Measurements from ENCODE around the gene SNX25.
A peak's percentile ranks its signal among the peaks of the same experiment; 100 is the strongest.

The SNX25 gene

DNA sequence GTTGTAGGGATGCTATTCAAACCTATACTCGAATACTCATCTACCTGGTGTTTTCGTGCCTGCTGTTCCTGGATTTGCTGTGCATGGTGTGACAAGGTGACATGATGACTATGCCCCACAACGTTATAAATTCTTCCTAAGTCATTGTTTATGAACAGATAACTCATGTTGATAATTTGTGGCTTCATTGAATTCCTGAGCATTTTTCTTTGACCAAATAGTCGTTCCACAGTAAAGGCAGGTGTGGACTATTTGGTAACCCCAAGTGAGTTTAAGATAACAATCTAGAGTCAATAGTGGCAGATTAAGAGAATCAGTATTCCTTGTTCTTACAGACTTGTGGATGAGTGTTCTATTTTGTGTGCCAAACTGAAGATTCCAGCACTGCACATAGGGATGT, 59.9 kb downstream of the SNX25 start:
- TF ChIP-seq POLR2A (IDR thresholded peaks at IDR 0.05; ENCODE audit: low read depth, low read length) (no peak), PAX5 (IDR thresholded peaks at IDR 0.05; ENCODE audit: insufficient read depth, low read length, severe bottlenecking) (no peak), POLR2AphosphoS5 (IDR thresholded peaks at IDR 0.05; ENCODE audit: low read depth, low read length) (no peak), POU2F2 (IDR thresholded peaks at IDR 0.05; ENCODE audit: low read depth, low read length) (no peak), TAF1 (IDR thresholded peaks at IDR 0.05; ENCODE audit: low read depth, low read length) (no peak), SPI1 (IDR thresholded peaks at IDR 0.05; ENCODE audit: low read depth, low read length) (no peak)
- no peak for DNase-seq (ENCODE audit: insufficient read length, low spot score)
- peak; percentile 5 for FAIRE-seq

DNA sequence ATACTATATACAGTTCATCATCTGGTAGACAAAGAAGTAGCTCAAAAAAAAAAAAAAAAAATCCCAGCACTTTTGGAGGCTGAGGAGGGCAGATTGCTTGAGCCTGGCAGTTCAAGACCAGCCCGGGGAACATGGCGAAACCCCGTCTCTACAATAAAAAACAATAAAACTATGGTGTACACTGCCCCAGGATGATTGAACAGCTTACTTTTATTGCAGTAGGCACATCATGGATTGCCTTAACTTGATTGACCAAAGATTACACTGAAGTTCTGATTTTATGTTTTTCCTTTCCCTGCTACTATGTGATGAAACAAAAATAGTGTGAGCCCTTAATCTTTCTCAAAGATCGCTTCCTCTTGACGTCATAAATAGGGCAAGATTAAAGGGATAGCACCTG, 60.6 kb downstream of the SNX25 start:
- no peak for DNase-seq (ENCODE audit: insufficient read length, low spot score)
- FAIRE-seq, result peak; percentile 20
- TF ChIP-seq POU2F2 (IDR thresholded peaks at IDR 0.05; ENCODE audit: low read depth, low read length) (no peak), POLR2A (IDR thresholded peaks at IDR 0.05; ENCODE audit: low read depth, low read length) (no peak), POLR2AphosphoS5 (IDR thresholded peaks at IDR 0.05; ENCODE audit: low read depth, low read length) (no peak), PAX5 (IDR thresholded peaks at IDR 0.05; ENCODE audit: insufficient read depth, low read length, severe bottlenecking) (no peak), TAF1 (IDR thresholded peaks at IDR 0.05; ENCODE audit: low read depth, low read length) (no peak), SPI1 (IDR thresholded peaks at IDR 0.05; ENCODE audit: low read depth, low read length) (no peak)

DNA sequence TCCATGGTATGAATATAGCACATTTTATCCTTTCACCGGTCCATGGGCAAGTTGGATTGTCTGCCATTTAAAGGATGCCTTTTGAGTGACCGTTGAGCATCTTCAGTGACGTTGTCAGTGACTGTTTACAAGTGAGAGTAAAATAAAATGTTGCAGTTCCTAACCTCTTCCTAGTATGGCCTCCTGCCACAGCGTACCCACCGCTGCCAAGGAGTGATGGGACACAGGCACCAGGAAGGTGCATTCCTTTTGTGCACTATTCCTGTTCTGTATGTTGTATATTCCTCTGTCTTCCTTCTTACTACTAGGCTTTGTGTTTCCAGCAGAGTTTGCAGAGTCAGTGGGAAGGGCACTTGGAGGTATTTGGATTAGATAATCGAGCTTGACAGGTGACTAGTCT, 61.5 kb downstream of the SNX25 start:
- FAIRE-seq (peak; percentile 61), DNase-seq (ENCODE audit: insufficient read length, low spot score) (no peak)
- TF ChIP-seq SPI1 (IDR thresholded peaks at IDR 0.05; ENCODE audit: low read depth, low read length) (no peak), TAF1 (IDR thresholded peaks at IDR 0.05; ENCODE audit: low read depth, low read length) (no peak), POLR2AphosphoS5 (IDR thresholded peaks at IDR 0.05; ENCODE audit: low read depth, low read length) (no peak), PAX5 (IDR thresholded peaks at IDR 0.05; ENCODE audit: insufficient read depth, low read length, severe bottlenecking) (no peak)

DNA sequence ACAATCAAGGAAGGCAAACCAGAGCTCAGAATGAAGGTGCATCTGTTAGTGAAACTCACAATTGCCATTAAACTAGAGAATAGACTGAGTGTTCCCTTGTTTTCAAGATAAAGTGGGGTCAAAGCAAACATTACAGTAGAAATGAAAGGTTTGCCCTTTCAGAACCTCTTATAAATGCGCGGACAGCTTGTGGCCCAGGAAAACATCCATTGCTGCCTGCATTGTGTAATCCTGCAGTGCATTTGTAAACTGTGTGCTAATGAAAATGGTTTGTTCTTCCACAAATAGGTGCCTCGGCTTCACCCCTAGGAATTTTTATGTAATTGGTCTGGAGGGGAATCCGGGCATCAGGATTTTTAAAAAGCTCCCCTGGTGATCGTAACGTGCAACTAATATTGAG, 62.8 kb downstream of the SNX25 start:
- DNase-seq (ENCODE audit: insufficient read length, low spot score), result no peak
- TF ChIP-seq PAX5 (IDR thresholded peaks at IDR 0.05; ENCODE audit: insufficient read depth, low read length, severe bottlenecking) (no peak), TAF1 (IDR thresholded peaks at IDR 0.05; ENCODE audit: low read depth, low read length) (no peak), SPI1 (IDR thresholded peaks at IDR 0.05; ENCODE audit: low read depth, low read length) (no peak), POU2F2 (IDR thresholded peaks at IDR 0.05; ENCODE audit: low read depth, low read length) (no peak), POLR2AphosphoS5 (IDR thresholded peaks at IDR 0.05; ENCODE audit: low read depth, low read length) (no peak), POLR2A (IDR thresholded peaks at IDR 0.05; ENCODE audit: low read depth, low read length) (no peak)
- FAIRE-seq, result no peak

DNA sequence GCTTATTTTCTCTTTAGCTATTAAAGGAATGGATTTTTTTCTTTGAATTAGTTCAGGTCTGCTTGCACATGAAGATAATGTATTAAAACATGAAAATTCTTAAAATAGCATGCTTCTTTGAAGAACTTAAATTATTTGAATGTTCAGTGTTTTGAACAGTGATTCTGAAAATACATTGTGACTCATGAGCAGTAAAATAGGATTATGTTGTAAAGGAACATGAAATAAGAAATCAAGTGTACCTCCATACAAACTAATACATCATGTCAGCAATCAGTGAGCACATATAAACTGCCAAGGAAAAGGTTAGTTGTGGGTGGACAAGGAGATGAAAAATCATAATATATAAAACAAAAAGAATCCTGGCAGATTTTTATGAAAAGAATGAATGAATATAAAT, 66.1 kb downstream of the SNX25 start:
- FAIRE-seq, result peak; percentile 28
- TF ChIP-seq POU2F2 (IDR thresholded peaks at IDR 0.05; ENCODE audit: low read depth, low read length), result no peak
- no peak for TF ChIP-seq POLR2AphosphoS5 (IDR thresholded peaks at IDR 0.05; ENCODE audit: low read depth, low read length)
- no peak for TF ChIP-seq POLR2A (IDR thresholded peaks at IDR 0.05; ENCODE audit: low read depth, low read length)
- TF ChIP-seq PAX5 (IDR thresholded peaks at IDR 0.05; ENCODE audit: insufficient read depth, low read length, severe bottlenecking), result no peak
- TF ChIP-seq SPI1 (IDR thresholded peaks at IDR 0.05; ENCODE audit: low read depth, low read length), result no peak
- no peak for TF ChIP-seq TAF1 (IDR thresholded peaks at IDR 0.05; ENCODE audit: low read depth, low read length)
- no peak for DNase-seq (ENCODE audit: insufficient read length, low spot score)

DNA sequence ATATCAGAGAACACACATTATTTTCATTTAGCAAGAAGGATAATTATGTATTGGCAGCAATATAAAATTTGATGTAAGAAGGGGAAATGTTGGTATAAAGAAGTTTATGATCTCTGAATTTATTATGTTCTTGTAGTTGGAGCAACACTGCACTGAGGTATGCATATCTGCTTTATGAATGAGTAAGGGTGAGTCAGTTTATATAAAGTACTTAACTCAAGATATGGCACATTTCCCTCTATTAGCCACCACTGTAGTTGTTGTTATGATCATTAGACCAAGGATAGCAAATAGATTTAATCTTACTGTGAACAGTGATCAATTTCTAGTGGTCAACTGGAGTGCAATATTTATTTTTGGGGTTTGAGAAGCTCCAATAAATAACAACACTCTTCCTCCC, 66.6 kb downstream of the SNX25 start:
- FAIRE-seq (no peak), DNase-seq (ENCODE audit: insufficient read length, low spot score) (no peak)
- no peak for TF ChIP-seq PAX5 (IDR thresholded peaks at IDR 0.05; ENCODE audit: insufficient read depth, low read length, severe bottlenecking)
- no peak for TF ChIP-seq POU2F2 (IDR thresholded peaks at IDR 0.05; ENCODE audit: low read depth, low read length)
- TF ChIP-seq TAF1 (IDR thresholded peaks at IDR 0.05; ENCODE audit: low read depth, low read length), result no peak
- no peak for TF ChIP-seq POLR2A (IDR thresholded peaks at IDR 0.05; ENCODE audit: low read depth, low read length)
- TF ChIP-seq SPI1 (IDR thresholded peaks at IDR 0.05; ENCODE audit: low read depth, low read length), result no peak
- no peak for TF ChIP-seq POLR2AphosphoS5 (IDR thresholded peaks at IDR 0.05; ENCODE audit: low read depth, low read length)

DNA sequence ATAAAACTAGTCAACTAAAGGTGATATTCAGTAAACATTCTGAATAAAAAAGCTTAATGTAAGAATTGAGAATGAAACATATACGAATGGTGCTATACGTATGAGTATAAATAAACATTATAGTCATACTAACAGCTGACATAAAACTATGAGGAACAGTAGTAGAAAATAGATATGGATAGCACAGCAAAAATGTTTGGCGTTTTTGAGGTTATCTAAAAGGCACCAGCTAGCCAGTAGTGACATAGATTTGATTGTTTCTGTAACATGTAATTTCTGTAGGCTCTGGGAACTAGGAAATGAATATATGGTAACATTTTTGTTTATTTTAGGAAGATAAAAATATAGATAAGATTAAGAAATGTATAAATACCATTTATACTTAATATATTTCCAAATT, 69.3 kb downstream of the SNX25 start:
- no peak for DNase-seq (ENCODE audit: insufficient read length, low spot score)
- FAIRE-seq, result no peak
- TF ChIP-seq TAF1 (IDR thresholded peaks at IDR 0.05; ENCODE audit: low read depth, low read length) (no peak), POLR2AphosphoS5 (IDR thresholded peaks at IDR 0.05; ENCODE audit: low read depth, low read length) (no peak), PAX5 (IDR thresholded peaks at IDR 0.05; ENCODE audit: insufficient read depth, low read length, severe bottlenecking) (no peak), SPI1 (IDR thresholded peaks at IDR 0.05; ENCODE audit: low read depth, low read length) (no peak), POLR2A (IDR thresholded peaks at IDR 0.05; ENCODE audit: low read depth, low read length) (no peak), POU2F2 (IDR thresholded peaks at IDR 0.05; ENCODE audit: low read depth, low read length) (no peak)

DNA sequence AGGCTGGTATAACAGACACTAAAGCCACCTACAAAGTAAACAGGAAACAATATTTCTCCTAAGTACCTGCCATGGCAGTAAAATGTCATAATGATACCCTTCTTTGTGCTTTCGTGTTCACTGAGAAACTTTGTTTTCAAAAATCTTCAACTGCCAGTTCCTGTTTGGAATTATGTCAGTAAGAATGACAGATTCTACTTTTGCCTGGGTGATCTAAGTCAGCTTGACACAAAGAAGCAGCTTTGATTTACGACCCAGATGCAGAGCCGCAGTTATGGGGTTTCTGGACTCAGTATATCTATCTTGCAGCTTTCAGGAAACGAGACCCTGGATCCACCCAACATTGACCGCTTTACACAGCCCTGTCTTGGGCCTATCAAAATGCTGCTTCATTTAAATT, 71.2 kb downstream of the SNX25 start:
- DNase-seq (ENCODE audit: insufficient read length, low spot score), result no peak
- FAIRE-seq, result peak; percentile 38
- TF ChIP-seq POU2F2 (IDR thresholded peaks at IDR 0.05; ENCODE audit: low read depth, low read length) (no peak), SPI1 (IDR thresholded peaks at IDR 0.05; ENCODE audit: low read depth, low read length) (0 out of 2 replicates have a peak, but pooled peaks have one; percentile 5)

DNA sequence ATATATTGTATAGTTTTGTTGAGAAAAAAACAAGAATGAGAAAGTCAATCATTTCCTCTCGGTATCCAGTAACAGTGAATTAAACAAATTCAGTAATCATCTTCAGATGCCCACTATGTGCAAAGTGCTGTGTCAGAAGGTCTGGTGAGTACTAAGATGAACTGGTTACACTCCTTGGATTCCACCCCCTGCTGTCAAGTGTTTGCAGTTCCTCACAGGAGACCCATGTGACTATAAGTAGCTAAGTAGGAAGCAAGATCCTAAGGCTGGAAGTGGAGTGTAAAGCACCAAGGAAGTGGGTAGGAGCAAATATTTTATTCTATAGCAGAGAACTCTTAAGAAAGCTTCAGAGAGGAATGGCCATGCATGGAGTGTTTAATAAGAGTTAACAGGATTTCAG, 73.6 kb downstream of the SNX25 start:
- DNase-seq (ENCODE audit: insufficient read length, low spot score) (no peak), FAIRE-seq (peak; percentile 26)
- no peak for TF ChIP-seq POLR2A (IDR thresholded peaks at IDR 0.05; ENCODE audit: low read depth, low read length)
- no peak for TF ChIP-seq SPI1 (IDR thresholded peaks at IDR 0.05; ENCODE audit: low read depth, low read length)
- TF ChIP-seq POLR2AphosphoS5 (IDR thresholded peaks at IDR 0.05; ENCODE audit: low read depth, low read length), result no peak
- no peak for TF ChIP-seq PAX5 (IDR thresholded peaks at IDR 0.05; ENCODE audit: insufficient read depth, low read length, severe bottlenecking)
- TF ChIP-seq POU2F2 (IDR thresholded peaks at IDR 0.05; ENCODE audit: low read depth, low read length), result no peak
- TF ChIP-seq TAF1 (IDR thresholded peaks at IDR 0.05; ENCODE audit: low read depth, low read length), result no peak

DNA sequence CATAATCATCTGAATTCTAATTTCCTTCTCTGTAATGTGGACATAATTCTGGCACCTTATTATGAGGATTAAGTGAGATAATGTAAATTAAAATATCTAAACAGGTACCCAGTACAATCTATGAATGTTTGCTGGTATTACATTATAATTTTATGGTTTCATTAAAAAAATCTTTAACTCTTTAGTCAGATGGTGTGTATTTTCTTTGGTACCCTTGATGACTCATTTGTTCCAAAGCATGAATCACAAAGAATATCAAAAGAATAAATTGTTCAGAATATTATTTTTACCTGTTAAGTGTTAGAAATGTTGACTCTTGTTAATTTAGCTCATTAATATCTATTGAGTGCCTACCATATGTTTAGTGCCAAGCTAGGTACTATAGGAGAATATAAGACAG, 74.3 kb downstream of the SNX25 start:
- no peak for TF ChIP-seq SPI1 (IDR thresholded peaks at IDR 0.05; ENCODE audit: low read depth, low read length)
- no peak for TF ChIP-seq PAX5 (IDR thresholded peaks at IDR 0.05; ENCODE audit: insufficient read depth, low read length, severe bottlenecking)
- no peak for TF ChIP-seq TAF1 (IDR thresholded peaks at IDR 0.05; ENCODE audit: low read depth, low read length)
- TF ChIP-seq POLR2AphosphoS5 (IDR thresholded peaks at IDR 0.05; ENCODE audit: low read depth, low read length), result no peak
- DNase-seq (ENCODE audit: insufficient read length, low spot score) (no peak), FAIRE-seq (no peak)
